NK-92 (cell line): ENCODE measurements around the gene DCLK1.
"Not testable (repeated sequence)": the region's sequence is repeated elsewhere in the genome, so short reads cannot be mapped to it uniquely, and the experiment has no call there.

Experiments
- DNase-seq: peaks from one replicate; lab custom pipeline; 2025; ENCODE audit not compliant: unreplicated experiment; lab: John Stamatoyannopoulos, UW

The DCLK1 gene

DNA sequence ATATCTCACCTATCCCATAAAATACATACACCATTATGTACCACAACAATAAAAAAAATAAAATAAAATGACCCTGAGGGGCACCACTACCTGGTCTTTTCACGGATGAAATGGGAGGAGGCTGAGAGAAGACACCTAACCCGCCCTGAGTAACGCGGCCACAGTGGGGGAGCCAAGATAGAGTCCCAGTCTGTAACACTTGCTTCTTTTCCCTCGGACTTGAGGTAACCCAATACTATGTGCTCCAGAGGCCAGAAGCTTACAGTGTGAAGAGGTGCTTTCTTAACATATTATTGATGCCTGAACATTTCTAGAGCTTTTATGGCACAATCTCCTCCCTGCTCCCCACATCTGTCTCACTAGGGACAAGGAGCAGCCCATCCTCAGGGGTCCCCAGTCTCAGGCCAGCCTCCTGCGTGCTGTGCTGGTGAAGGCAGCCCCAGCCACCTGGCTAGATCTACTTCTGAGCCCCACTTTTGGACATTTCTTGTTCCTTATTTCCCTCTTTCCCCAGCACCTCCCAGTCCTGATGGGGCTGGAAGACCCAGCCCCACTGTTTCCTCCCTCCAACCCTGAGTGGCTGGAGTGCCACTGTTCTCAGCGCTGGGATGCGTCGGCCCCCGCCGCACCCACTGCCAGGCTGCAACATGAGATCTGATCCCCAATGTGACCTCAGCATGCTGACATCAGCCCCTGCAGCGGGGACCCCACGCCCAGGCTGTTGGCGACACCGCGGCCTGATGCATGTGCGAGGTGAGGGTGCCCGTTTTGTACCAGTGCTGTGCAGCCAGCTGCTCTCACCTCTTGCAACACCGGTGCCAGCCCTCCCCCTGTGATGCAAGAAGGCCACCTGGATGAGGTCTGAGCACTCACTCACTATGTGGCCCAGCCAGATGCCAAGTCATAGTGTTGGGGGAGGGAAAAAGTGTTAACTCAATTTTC is 143.3 kb downstream of the DCLK1 start:
- DNase-seq = no peak

DNA sequence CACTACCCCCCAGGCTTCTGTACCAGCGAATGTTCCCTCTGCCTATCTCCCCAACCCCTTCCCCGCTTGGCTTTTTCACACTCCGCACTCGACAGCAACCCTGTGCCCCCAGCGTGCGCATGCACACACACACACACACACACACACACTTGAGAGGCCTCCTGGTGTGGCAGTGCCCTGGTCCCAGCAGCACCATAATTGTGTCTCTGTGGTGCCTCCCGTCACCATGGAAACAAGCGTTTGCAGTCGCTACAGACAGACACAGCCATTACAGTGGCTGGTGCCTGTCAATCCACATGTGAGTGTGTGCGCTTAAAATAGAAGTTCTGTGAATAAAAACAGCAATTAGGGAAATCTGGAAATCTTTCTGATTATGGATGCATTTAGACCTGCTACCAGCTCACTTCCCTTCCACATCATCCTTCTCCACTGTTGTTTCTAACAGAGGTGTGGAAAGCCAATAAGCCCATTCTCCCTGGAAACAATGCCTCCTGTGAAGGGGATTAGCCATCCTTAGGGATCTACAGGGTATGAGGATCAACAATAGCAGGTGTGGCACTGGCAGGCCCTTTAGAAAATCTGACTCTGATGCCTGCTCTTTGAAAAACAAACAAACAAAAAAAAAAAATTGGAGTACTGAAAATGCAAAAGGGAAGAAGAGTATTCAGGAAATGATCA is 146.3 kb downstream of the DCLK1 start:
- no peak for DNase-seq

DNA sequence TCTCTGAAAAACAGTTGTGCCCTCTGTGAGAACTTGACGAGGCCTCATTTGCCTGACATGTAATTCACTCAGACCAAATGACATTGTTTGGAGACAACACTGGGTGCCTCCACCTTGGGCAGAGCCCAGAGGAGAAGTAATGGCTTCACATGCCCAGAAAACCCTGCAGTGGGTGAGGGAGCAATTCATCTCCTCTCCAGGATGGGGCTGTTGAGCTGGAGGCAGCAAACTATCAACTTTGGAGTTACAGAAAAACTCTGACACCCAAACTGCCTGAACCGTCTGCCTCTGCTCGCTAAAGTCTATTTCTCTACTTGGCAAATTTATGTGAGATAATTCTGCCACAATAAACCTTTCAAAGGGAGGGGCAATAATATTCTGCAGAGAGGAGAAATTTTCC is 146.9 kb downstream of the DCLK1 start:
- DNase-seq = no peak

DNA sequence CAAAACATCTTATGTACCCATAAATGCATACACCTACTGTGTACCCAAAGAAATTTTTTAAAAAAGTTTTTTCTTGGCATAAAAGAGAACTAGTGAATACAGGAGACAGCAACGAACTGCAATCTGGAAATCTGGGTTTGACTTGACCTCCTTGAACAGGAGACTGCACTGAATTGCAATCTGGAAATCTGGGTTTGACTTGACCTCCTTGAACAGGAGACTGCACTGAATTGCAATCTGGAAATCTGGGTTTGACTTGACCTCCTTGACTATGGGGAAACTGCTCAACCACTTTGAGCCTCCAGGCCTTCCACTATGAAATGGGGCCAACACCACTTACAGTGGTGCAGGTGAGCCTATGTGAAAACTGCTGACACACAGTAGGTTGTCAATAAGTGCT is 147.5 kb downstream of the DCLK1 start:
- DNase-seq = not testable (repeated sequence)

DNA sequence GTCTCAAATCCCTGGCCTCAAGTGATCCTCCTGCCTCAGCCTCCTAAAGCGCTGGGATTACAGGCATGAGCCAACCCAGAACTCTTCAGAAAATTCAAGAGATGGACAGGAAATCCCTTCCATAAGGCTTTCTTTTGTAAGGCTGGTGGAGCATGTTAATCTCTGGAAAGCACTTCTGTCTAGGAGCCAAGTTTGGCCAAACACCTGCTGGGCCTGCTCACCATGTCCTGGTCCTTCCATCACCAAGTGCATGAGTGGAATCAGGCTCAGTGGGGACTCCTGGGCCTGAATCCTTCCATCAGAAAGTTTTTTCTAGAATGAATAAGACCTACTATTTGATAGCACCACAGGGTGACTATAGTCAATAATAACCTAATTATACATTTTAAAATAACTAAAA is 148.0 kb downstream of the DCLK1 start:
- no peak for DNase-seq

DNA sequence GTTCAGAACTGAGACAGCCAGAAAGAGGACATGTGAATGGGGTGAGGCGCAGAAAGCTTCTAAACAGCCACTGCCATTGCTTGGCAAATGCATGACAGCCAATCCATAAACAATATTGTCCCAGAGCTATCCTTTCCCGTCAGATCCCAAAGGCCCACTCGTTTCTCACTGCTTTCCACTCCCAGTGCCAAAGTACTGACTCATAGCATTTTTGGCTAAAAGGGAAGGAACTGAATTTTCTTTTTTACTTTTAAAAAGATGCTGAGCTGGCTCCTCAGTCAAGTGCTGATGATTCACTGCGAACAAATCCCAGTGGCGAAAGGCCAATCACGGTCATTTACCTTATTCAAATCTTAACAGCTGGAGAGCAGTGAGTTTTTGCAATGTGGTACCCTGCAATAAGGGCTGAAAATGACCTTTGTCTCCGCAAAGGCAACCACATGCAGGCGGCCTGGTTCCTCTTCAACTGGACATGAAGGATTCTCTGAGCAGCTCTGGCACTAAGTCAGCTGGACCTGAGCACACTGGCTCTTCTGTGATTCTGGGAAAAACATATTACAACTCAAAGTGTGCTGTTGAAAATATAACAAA is 151.7 kb downstream of the DCLK1 start:
- no peak for DNase-seq

DNA sequence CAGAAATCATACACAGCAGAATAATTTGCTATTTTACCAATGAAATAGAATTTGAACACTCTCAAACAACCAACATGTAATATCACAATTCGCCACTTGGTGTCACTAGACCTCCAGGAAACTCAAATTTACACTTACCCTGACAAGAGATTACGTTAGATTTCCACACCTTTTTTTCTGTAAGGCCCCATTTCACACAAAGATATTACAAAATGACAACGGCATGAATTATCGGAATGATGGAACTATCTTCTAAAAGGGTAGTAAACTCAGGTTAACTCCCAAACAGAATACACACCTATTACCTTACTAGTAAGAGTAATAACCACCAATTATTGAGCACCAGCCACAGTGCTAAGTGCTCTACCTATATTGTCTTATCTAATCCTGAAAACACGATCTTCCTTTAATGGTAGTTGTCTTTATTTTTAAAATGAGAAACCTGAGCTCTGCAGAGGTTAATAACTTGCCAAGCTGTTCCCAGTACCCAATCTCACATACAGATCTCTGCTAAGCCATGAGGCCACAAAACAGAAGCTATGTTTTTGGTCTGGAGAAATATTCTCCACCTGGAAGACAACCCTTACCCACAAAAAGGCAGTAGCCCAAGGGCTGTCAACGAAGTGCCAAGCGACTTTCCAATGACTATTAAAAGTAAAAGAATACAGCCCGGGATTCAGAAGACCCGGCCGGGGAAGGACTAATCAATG is 152.4 kb downstream of the DCLK1 start:
- no peak for DNase-seq

DNA sequence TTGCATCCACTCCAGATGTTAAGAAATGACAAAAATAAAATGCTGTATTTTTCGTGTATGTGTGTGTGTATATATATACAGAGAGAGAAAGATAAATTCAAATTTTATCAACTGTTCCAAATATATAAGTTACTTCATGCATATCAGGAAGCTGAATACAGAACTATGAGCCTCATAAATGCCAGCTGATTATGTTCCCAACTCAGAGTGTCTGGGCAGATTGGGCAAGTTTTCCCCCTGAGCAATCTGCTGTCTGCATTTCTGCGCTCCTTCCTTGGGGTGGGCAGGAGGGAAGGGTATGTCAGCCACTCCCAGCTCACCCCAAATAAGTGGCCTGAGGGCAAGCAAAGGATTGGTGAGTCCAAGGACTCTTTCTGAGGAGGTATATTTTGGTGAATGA is 154.1 kb downstream of the DCLK1 start:
- no peak for DNase-seq

DNA sequence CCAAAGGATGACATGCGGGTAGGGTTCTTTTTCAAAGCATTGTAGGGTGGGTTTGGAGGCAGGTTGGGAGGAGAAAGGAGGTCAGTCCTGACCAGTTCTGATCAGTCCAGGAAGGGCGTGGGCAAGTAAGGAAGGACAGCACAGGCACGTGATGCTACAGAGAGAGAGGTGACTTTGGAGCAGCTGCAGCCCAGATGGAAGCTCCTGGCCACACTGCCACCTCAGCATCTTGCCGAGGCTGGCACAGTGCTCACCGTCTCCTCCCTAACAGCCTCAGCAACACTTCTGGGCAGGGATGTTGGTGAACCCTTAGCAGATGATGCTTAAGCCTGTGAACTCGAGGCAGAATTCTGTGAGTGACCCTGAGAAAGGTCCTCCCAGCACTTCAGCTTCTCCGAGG is 155.1 kb downstream of the DCLK1 start:
- no peak for DNase-seq

DNA sequence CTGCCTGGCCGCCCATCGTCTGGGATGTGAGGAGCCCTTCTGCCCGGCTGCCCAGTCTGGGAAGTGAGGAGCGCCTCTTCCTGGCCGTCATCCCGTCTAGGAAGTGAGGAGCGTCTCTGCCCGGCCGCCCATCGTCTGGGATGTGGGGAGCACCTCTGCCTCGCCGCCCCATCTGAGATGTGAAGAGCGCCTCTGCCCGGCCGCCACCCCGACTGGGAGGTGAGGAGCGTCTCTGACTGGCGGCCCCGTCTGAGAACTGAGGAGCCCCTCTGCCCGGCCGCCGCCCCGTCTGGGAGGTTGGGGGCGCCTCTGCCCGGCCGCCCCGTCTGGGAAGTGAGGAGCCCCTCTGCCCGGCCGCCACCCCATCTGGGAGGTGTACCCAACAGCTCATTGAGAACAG is 164.2 kb downstream of the DCLK1 start:
- not testable (repeated sequence) for DNase-seq

DNA sequence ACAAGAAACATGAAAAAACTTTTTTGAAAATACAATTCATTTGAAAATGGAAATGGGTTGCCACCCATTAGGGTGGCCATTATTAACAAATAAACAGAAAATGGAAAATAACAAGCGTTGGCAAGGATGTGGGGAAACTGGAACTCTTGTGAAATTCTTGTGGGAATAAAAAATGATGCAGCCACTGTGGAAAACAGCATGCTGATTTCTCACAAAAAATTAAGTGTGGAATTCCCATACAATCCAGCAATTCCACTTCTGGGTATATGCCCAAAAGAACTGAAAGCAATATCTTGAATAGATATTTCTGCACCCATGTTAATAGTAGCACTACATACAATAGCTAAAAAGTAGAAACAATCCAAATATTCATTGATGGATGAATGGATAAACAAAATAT is 165.2 kb downstream of the DCLK1 start:
- no peak for DNase-seq

DNA sequence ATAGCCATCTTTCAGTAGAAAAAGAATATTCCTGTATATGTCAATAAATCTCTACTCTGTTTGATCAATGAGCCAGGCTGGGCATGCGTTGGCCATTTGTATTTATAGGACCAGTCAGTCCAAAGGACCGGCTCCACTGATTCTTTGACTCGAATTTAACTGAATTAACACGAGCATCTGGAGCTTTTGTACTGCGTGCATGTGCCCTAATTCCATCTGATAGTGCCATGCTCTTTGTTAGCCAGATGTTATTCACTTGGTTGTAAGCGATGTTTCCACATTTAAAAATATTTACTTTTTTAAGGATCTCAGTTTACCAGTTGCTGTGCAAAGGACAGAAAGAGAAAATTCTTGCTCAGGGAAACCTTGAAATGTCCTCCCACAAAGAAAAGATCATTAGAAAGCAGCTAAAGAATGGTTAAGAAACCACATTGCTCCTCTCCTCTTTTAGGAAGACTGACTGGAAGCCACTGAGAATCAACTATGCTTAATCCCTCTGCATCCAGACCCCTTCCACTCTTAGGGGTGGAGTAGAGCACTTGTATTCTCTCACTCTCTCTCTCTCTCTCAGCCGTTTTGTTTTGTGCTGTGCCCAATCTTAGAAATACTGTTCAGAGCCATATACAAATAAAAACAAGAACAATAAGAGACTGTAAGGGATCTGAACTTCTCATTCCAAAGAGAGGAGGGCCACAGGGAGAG is 165.8 kb downstream of the DCLK1 start:
- no peak for DNase-seq

DNA sequence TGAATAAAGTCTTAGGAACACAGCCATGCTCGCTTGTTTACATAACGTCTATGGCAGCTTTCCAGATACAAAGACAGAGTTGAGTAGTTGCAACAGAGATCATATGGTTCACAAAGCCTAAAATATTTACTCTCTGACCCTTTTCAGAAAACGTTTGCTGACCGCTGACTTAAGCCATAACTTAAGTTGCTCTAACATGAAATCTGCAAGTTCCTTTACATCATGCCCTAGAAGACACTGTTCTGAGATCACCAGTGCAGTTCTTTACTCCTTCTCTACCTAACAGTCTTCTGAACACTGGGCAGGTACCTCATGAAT is 166.4 kb downstream of the DCLK1 start:
- no peak for DNase-seq

DNA sequence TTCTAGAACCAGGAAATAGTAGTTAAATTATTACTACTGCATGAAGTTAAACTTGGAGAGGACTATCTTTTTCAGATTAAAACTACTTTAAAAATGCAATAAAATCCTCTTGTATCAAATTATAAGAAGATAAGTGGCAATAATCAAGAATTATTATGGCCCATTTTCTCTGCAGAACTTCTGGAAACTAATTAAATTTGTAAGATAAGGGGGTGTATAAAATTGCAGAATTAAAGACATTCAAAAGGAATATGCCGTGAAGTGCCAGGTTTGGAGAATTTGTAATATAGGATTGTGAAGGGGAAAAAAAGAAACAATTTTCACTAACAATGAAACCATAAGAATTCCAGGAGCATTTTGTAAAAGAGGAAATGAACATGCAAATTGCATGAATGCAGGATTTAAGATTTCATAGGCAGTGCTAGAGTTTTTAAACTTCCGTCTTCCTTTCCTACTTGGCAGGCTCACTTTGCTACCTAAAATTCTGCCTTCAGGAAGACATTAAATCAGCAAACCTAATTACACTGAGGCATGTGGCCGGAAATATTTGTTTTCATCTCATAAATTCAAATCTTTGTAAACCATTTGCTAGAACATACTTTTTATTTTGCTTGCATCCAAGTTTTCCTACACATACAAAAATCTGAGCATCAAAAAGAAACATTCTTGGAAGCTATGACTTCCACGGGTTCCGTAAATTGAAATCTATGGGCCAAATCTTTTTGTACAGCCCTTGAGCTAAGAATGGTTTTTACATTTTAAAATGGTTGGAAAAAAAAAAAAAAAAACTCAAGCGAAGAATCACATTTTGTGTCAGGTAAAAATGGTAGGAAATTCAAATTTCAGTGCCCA is 166.9 kb downstream of the DCLK1 start:
- no peak for DNase-seq

DNA sequence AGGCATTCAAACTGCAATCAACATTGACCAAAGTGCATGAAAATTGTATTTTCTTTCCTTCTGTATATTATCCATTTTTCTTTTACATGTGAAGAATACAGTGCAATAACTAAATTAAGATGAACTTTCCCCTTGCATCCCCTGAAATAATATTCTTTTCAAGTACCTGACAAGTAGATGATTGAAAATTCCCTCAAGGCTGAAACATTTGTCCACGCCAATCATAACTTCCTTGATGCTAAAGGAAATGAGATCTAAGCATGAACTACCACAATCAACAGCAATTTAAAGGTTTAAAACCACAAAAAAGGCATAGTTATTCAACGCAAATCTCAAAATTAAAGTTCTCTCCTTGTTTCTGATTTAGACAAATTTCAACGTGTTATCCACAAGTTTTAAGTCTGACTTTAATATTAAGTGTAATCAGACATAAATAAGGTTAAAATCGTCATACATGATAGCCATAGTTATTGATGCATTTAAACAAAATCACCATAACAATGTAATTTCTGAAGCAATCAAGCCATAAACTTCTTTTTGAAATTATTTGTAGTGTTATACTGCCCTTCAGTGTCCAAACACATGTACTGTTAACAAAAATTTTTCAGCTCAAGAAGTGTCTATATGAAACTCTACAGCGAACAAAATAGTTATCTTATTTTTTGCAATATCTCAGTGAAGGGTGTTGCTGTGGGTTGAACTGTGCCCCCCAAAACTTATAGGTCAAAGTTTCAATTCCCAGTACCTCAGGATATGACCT is 169.5 kb downstream of the DCLK1 start:
- no peak for DNase-seq

DNA sequence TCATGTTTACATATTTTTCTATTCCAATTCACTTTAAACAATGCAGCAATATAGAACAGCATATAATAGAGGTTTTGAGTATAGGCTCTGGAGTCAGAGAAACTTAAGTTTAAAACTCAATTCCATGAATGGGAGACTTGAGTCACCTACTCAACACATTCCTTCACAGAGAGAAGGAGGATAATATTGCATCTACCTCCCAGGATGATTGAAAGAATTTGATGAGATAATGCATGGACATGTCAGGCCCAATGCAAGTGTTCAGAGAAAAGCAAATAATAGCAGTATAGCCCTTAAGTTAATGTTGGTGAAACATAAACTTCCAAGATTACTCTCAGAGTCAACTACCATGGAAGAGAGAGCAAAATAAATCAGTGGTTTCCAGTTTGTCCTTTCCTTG is 170.2 kb downstream of the DCLK1 start:
- DNase-seq = no peak

DNA sequence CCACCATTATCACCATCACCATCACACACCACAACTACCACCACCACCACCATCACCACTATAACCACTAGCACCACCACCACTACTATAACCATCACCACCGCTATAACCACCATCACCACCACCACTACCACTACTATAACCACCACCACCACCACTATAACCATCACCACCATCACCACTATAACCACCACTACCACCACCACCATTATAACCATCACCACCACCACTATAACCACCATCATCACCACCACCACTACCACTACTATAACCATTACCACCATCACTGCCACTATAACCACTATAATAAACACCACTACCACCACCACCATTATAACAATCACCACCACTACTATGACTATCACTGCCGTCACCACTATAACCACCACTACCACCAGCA is 173.2 kb downstream of the DCLK1 start:
- no peak for DNase-seq

DNA sequence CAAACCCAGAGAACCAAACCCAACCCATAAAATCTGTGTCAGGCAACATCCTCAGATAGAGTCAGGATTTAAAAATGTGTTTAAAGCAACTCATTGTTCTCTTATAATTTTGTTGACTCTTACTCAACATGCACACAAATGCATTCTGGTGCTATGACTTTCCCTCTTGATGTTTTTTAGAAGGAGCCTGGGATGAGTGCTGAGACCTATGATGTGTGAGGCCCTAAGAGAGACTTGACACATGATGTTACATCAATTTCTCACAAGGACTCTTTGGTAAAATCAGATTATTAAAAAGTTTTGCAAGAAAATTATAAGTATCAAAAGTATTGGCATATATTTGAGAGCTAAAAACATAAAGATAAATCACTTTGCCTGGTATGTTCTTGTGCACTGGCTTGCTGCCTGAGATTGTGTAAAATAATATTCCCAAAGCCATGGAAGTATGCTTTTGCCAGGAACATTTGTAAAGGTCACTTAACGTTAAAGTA is 173.9 kb downstream of the DCLK1 start:
- no peak for DNase-seq

DNA sequence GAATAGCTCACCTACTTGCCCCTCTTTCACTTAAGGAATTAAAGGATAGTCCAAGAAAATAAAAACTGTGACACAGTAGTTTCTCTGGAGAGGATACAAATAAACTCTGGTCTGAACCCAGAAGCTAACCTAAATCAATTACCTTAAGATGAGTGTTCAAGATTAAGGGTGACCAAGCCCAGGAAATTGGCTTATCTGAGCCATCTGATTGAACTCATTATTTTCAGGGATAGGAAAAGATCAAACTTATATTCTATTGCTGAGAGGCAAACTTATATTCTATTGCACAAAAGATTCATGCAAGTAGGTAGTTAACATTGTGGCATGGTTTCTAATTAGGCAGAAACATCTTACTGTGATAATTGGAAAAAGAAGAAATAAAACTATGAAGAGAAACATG is 175.1 kb downstream of the DCLK1 start:
- no peak for DNase-seq
